ENCODE results near the gene ACY1.
A peak's percentile ranks its signal among the peaks of the same experiment; 100 is the strongest.

ACY1 gene
- total RNA-seq: 0.61 to 0.62 reads per million in 2 donors

DNA sequence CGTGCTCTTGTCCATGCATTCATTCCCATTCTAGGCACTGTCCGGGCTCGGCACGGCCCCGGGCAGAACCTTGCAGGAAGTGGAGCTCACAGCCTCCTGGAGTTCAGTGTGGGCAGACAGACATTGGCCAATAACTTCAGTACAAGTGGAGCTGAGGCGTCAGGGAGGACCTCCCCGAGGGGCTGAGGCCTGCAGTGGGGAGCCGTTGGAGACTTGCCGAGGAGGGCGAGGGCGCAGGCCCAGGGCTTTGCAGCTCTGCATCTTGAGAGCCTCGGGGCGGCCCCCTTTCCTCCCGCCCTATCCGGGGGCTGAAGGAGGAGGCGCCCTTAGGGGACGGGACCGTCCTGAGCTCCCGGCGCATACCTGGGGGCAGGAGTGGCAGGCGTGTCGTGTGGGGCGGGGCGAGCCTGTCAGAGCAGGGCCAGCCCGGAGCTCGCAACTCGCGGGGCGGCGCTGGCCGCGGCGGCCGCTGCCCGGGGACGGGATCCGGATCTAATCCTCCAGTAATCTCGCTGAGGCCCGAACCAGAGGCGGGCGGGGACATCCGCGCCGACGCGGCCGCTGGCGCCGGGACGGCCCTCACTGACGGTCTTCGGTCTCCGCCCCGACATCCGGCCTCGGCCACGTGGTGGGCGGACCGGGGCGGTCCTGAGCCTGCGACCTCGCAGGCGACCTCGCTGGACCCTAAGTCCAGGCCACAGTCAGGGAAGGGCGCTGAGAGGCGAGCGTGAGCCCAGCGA is at the start of gene ACY1:
TSS of gene ACY1 (plus strand) at position 698 of the 740 bp plus-strand sequence. CDS start 530 bp downstream, outside the sequence.
- peak; percentile 50 to 72 (median 65) for DNase-seq

DNA sequence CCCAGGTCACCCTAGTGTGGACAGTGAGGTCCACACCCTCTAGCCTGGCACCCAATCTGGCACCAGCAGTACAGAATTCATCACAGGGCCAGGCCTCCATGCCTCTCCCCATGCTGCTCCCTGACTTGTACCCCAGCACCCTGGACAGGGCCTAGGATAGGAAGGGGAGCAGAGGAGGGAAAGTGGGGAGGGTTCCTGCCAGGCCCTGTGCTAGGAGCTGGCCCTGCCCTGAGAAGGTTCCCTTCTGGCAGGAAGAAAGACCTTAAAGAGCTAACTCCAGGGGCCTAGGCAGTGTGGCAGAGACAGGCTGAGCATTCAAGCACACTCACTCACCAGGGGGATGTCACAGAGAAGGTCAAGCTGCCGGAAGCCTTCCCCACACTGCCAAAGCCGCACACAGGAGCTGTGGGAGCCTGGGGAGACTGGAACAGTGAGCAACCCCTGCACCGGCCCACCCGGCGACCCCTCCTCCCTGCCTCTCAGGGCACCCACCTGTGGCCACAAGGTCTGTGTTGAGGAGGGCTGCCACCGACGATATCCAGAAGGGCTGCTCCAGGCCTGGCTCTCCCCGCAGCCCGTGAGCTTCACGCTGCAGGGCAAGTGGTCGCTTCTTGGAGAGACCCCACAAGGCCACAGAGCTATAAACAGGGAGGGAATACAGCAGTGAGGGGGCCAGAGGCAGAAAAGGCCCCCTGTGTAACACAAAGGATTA is 49.0 kb upstream of the ACY1 start:
- no peak for DNase-seq

DNA sequence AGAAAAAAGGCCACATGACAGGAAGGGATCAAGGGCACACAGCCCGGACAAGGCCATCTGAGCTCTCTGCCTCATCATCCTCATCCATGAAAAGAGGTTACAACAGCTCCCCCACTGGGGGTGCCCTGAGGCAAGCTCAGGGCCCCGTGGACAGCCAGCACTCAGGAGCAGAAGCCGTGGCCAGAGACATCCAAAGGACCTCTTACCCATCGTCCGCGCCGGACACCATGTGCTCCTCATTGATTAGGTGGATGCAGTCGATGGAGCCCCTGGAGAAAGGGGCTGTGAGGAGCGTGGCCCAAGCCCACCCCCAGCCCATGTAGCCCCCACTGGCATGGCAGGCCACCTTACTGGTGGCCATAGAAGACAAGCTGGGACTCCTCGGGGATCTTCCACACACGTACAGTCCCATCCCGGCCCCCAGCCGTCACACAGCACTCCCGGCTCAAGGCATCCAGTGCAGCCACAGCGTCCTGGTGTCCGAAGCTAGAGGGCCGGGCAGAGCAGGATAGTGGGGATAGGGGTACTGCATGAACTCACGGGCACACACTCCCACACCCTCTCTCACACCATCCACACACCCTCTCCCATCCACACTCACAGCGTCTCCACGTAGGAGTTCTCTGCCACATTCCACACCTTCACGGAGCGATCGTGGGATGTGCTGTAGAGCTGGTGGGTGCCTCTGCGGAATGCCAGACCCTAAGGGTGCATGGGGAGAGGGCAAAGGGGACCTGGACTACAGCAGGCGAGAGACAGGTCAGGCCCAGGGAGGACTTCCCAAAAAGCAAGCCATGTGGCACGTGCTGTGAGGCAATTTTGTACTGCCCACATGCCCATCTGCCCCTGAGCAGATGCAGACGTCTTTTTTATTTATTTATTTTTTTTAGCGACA is 48.1 kb upstream of the ACY1 start:
- no peak for DNase-seq

DNA sequence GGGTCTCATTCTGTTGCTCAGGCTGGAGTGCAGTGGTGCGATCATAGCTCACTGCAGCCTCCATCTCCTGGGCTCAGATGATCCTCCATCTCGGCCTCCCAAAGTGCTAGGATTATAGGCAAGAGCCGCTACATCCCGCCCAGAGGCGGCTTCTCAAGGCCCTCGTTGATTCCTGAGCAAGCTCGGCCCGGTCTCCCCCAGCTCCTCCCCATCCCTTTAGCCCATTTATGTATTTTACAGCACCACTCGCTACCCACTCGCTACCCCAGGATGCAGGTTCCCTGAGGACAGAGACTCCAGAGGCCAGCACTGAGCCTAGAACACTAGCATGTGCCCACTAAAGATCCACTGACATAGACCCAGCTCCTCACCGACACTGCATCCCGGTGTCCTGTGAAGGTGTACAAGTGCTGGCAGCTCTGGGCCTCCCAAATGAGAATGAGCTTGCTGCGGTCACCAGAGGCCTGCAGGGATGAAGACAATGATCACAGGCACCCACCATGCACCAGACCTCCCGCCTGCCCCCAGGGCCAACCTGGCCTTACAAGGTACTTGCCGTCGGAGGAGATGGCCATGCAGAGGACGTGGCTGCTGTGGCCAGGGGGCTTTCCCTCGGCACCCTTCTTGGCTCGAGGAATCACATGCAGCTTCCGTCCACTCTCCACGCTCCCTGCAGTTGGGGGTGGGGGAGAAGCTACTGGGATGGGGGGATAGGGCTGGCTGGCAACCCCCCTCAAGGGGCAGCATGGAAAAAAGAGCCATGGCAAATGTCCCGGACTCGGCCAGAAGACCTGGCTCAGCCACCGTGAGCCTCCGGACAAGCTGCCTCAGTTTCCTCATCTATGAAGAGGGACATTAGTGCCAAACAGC is 47.2 kb upstream of the ACY1 start:
- DNase-seq: no peak

DNA sequence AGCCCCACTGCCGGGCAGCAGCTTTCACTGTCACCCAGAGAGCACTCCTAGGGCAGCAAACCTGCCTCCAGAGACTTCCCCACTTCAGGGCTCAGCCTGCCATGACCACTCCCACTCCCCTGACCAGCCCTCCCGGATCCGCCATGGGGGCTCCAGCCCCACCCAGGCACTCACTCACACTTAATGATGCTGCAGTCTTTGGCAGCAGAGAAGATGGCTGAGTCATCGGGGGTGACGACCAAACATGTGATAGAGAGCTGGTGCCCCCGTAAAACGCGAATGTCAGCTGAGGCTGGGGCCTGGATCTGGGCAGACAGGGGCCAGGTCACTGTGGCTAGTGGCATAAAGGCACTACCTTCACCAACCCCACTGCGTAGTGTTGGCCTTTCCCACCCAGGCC is 46.3 kb upstream of the ACY1 start:
- no peak for DNase-seq

DNA sequence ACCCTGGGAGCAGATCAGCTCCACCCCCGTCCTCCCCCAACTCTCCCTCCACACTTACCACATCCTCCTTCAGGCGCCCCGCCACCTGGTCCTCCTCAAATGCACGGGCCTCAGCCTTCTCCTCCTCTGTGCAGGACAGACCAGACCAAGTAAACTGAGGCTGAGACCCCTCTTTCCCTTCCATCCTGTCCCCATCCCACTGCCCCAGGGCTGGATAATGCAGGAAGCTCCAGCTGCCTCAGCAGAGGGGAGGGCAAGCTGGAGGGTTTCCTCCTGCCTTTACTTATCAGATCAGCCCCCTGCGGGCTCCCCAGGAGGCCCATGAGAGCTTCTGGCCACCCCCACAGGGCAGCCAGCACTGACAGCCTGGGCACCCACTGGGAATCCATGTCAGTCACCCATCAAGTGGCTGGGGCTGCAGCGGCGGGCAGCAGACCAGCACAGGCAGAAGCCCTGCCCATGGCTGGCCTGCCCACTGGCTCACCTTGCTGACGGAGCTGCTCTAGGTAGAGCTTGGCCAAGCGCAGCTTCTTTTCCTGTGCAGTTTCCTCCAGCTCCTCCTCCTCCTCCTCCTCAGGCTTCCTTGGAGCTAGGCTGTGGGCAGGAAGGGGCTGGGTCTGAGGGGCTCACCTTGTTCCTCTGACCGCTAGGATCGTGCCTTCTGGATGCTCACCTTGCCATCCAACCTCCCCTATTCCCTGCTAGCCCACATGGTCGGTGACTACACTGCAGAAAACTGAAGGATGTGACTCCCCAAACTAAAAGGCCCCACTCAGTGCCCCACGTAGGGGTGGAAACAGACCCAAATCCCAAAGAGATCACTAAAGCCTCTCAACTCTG is 45.5 kb upstream of the ACY1 start:
- no peak for DNase-seq

DNA sequence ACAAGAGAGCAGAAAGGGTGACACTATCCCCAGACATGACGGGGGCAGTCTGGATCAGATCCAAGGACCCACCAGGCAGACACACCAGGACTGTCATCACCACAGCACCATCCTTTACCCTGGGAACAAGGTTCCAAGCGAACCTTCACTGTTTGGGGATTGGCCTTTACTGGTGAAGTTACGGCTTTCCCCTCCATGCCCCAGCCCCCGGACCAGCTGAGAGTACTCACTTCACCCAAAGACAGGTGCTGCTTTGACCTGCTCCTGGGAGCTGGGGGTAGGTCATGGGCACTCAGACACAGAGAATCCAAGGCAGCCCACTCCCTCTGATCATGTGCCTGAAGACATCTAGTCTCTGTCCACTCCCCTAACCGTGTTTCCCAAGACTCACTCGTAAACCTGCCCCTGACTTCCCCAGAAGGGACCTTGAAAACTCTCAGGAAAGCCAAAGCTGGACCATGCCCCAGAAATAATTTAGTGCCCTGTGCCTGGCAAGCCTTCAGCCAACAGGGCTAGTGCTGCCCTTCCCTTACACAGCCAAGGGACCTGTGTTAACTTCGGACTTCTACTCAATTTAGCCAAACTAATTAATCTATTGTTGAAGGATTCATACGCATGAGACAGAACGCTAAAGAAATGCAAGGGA is 44.4 kb upstream of the ACY1 start:
- DNase-seq: no peak

DNA sequence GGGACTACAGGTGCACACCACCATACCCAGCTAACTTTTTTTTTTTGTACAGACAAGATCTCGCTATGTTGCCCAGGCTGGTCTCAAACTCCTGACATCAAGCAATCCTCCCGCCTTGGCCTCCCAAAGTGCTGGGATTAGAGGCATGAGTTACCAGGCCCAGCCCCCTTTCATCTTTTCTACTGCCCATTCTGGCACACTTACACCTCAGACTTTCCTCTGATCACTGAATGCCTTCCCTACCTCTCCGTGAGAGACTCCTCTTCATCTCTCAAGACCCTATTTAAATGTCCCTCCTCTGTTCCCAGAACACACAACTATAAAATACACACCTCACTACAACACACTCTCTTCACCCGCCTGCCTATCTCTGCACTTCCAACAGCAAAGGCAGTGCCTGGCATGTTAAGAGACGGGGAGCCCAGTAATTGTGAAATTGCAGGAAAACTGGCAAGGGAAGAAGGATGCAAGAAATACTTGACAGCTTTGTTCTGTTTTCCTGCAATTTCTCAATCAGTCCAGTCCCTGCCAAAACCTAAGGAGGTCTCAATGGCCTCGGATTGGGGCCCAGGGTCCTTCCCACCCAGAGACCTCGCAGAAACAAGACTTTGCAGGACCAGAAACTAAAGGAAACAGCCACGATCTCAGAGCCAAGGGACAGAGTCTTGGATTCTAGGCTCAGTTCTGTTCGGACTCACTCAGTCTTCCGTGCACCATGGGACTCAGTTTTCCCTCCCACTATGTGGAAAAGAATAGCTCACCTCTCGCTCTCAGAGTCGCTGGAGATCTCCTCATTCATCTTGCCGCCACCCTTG is 42.5 kb upstream of the ACY1 start:
- no peak for DNase-seq

DNA sequence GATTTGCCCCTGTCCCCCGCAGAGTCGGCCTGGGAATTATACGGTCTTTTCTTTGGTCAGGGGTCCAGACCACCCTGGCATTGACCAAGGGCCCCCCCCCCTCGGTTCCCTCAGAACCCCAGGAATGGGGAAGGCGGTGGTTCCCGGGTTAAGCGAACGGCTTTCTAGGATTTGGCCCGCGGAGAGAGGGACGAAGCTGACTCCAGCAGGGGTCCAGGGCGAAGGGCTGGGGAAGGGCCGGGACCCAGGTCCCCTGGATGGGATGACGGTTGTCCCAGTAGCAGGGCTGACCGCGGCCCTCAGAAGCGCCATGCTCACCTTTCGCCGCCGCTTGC is 41.9 kb upstream of the ACY1 start:
- DNase-seq: no peak

DNA sequence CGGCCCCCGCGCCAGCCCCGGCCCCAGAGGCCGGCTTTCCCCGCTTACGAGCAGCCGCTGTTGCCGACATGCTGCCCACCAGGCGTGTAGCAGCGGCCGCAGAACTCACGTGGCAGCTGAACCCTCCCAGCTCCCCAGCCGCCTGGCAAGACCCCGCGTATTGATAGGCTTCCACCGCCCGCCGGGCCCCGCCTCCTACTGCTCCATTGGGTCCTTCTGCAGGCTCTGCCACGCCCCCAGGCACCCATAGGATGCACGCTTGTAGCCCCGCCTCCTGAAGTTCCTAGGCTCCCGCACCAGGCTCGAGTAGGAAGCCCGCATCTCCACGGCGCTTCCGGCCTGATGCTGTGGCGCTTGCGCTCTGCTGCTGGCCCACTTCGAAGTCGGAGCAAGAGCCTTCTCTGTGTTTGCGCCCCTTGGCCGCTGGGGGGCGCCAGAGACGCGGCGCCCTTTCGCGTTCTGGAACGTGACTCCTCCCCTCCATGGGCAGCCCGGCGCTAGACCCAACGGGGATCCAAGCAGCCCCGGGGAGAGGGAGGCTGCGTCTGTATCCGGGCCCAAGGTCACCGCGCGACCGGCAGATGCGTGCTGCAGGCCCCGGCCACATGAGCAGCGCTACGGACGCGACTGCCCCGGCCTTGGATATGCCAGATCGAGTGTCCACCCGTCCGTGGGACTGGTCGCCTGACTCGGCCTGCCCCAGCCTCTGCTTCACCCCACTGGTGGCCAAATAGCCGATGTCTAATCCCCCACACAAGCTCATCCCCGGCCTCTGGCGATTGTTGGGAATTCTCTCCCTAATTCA is 41.3 kb upstream of the ACY1 start, which contains the start of the genes PARP3 and RRP9:
TSS of gene PARP3 (plus strand) at position 566 of the 805 bp plus-strand sequence. CDS start 993 bp downstream, outside the sequence.
TSS of gene RRP9 (minus strand) at position 107 of the 805 bp plus-strand sequence. CDS start at position 70, 37 bp downstream.
- DNase-seq: peak; percentile 99 to 100 (median 100)

DNA sequence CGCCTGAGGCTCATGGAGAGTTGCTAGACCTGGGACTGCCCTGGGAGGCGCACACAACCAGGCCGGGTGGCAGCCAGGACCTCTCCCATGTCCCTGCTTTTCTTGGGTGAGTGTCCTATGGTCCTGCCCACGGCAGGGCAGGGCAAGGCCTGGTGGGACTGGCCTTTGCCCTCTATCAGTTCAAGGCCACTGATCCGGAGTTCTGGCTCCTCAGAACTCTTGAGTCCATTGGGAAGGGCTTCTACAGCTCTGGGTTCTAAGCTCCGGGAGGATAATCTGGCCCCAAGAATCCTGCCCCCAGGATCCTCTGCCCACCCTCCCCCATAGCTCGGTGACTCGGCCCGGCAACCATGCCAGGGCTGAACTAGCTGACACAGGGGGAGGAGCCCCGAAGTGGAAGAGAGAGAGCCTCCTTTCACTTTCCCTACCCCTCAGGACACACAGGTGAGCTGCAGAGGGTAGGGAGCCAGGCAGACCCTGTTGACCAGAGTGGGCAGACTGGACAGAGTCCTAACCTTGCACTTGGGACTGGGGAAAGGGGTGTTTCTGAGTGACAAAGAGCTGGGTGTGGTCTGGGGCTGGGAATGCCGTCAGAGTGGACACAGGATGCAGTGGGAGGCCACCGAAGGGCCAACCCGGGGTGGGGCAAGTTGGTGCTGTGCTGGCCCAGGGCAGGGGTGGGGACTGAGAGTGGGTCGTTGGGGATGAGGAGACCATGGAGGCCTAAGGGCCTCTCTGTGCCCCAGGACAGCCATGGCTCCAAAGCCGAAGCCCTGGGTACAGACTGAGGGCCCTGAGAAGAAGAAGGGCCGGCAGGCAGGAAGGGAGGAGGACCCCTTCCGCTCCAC is 40.5 kb upstream of the ACY1 start:
- peak in 4 of 5 experiments; percentile 15 to 81 (median 28) for DNase-seq

DNA sequence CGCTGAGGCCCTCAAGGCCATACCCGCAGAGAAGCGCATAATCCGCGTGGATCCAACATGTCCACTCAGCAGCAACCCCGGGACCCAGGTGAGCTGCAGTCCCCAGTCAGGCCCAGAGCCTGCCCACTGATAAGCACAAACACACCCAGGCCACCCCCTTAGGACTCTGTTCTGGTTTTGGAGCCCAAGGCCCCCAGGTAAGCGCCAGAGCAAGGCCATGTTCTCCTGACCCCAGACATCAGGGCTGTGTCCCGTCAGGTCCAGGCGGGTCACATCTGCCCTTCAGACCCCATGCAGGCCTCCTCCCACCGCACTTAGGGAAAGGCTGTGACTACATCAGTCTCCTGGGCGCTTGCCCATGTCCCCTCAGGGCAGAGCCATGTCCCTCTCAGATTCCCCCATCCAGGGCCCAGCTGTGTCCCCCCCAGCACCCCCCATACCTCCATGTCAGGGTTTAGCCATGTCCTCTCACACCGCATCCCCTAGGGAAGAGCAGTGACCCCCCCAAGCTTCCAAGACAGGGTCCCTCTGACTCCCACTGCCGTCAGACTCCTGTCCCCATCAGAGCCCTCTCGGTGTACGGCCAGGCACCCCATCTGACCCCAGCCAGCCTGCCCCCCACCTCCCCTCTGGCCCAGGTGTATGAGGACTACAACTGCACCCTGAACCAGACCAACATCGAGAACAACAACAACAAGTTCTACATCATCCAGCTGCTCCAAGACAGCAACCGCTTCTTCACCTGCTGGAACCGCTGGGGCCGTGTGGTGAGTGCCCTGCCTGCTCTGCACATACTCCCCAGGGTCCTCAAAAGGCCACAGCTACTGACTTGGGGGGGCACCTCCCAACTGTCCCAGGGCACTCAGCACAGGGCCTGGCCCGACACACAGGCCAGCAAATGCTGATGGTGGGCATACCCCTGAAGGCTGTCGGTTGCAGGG is 39.6 kb upstream of the ACY1 start:
- no peak for DNase-seq

DNA sequence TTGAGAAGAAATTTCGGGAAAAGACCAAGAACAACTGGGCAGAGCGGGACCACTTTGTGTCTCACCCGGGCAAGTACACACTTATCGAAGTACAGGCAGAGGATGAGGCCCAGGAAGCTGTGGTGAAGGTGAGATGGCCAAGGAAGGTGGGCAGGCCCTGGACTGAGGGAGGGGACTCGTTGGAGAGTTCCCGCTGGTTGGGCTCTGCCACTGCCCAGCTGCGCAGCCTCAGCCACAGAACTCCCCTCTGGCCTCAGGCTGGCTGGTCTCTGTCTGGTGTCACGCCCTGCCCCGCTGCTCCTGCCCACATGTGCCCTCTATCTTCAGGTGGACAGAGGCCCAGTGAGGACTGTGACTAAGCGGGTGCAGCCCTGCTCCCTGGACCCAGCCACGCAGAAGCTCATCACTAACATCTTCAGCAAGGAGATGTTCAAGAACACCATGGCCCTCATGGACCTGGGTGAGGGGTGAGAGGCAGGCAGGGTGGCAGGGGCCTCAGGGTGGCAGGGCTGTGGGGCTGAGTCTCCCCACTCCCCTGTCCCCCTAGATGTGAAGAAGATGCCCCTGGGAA is 38.8 kb upstream of the ACY1 start:
- DNase-seq: no peak

DNA sequence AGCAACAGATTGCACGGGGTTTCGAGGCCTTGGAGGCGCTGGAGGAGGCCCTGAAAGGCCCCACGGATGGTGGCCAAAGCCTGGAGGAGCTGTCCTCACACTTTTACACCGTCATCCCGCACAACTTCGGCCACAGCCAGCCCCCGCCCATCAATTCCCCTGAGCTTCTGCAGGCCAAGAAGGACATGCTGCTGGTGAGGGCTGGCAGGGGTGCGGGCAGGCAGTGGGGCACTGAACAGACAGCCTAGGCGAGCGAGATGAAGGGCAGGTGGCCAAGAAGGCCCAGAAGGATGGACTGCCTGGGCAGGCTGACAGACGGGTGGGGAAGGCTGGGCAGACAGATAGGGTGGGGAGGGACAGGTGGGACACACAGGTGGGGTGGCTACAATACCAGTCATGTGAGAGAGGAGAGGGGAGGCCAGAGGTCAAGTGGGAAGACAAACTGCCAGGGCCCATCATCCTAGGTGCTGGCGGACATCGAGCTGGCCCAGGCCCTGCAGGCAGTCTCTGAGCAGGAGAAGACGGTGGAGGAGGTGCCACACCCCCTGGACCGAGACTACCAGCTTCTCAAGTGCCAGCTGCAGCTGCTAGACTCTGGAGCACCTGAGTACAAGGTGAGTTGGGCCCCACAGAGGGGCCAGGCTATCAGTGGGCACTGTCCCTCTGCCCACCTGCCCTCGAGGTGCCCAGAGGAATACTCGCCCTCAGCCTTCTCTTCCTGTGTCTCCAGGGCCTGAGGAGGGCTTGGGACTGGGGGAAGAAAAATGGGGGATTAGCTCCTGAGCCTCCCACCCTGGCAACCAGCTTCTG is 38.1 kb upstream of the ACY1 start:
- DNase-seq: no peak

Data from T-helper 2 cell (primary cell).